OCI-LY1 (cell line): ENCODE data around the gene PADI1.

Source experiments
- H2AFZ ChIP-seq: fragments of 200-600 bp; sonication (generic), shearing (Covaris generic); 2 replicates; pipeline ENCODE4 v1.6.0; 2014; ENCODE audit warnings: antibody characterized with exemption, mild to moderate bottlenecking, low read length
- H3F3A ChIP-seq: fragments of 200-600 bp; sonication (generic), shearing (Covaris generic); 2 replicates; pipeline ENCODE4 v1.6.0; 2014; ENCODE audit warnings: mild to moderate bottlenecking, antibody characterized with exemption, low read length, moderate library complexity; ENCODE audit not compliant: insufficient read depth
- H3K27ac ChIP-seq: fragments of 200-600 bp; sonication (generic); 2 replicates; pipeline ENCODE4 v1.5.1; 2014; ENCODE audit warnings: low read length, mixed run types, mild to moderate bottlenecking, low read depth; ENCODE audit not compliant: poor library complexity, severe bottlenecking
- H3K27me3 ChIP-seq: fragments of 200-600 bp; sonication (generic); 2 replicates; pipeline ENCODE4 v1.6.0; 2014; ENCODE audit warnings: antibody characterized with exemption, mild to moderate bottlenecking, low read length, moderate library complexity; ENCODE audit not compliant: insufficient read depth
- H3K36me3 ChIP-seq: fragments of 200-600 bp; sonication (generic); 2 replicates; pipeline ENCODE4 v1.6.1; 2014; ENCODE audit warnings: mild to moderate bottlenecking, antibody characterized with exemption, low read length, moderate library complexity, mixed read lengths; ENCODE audit not compliant: insufficient read depth
- H3K4me1 ChIP-seq: fragments of 200-600 bp; sonication (generic); 2 replicates; pipeline ENCODE4 v1.5.1; 2014; ENCODE audit warnings: mild to moderate bottlenecking, low read length, moderate library complexity; ENCODE audit not compliant: insufficient read depth, severe bottlenecking
- H3K4me2 ChIP-seq: fragments of 200-600 bp; sonication (generic), shearing (Covaris generic); 2 replicates; pipeline ENCODE4 v1.6.1; 2014; ENCODE audit warnings: low read length
- H3K4me3 ChIP-seq: fragments of 200-600 bp; sonication (generic); 2 replicates; pipeline ENCODE4 v1.5.1; 2014; ENCODE audit warnings: low read length, low read depth, mild to moderate bottlenecking, mixed read lengths; ENCODE audit not compliant: poor library complexity, severe bottlenecking
- H3K79me2 ChIP-seq: fragments of 200-600 bp; shearing (Covaris generic); 2 replicates; pipeline ENCODE4 v1.6.1; 2016; ENCODE audit warnings: mixed run types, low read length, mixed read lengths; ENCODE audit not compliant: insufficient read depth
- H3K9ac ChIP-seq: fragments of 200-600 bp; sonication (generic), shearing (Covaris generic); 2 replicates; pipeline ENCODE4 v1.6.1; 2014; ENCODE audit warnings: mild to moderate bottlenecking, low read length, mixed read lengths
- H3K9me2 ChIP-seq: fragments of 200-600 bp; sonication (generic), shearing (Covaris generic); 2 replicates; pipeline ENCODE4 v1.6.1; 2014; ENCODE audit warnings: low read depth, mild to moderate bottlenecking, low read length, mixed read lengths
- H3K9me3 ChIP-seq: fragments of 200-600 bp; shearing (Covaris generic); 2 replicates; pipeline ENCODE4 v1.6.1; 2014; ENCODE audit warnings: low read length, mixed read lengths
- H4K20me1 ChIP-seq: fragments of 200-600 bp; sonication (generic), shearing (Covaris generic); 2 replicates; pipeline ENCODE4 v1.6.0; 2016; ENCODE audit warnings: mild to moderate bottlenecking, low read length; ENCODE audit not compliant: insufficient read depth
- CTCF ChIP-seq: fragments of 200-600 bp; sonication (generic), shearing (Covaris generic); IDR thresholded peaks from 2 replicates; pipeline ENCODE4 v1.5.1; 2017; ENCODE audit warnings: mild to moderate bottlenecking, antibody characterized with exemption, low read length, moderate library complexity, mixed read lengths
- EZH2 ChIP-seq: fragments of 200-600 bp; sonication (generic), shearing (Covaris generic); IDR thresholded peaks from 2 replicates; pipeline ENCODE4 v1.8.0; 2017; ENCODE audit warnings: borderline replicate concordance, mixed run types, mild to moderate bottlenecking, antibody characterized with exemption, low read length, moderate library complexity, mixed read lengths

PADI1 gene

GRCh38 chr1:17168091-17168876 is 36.6 kb upstream of the PADI1 start:
- H3K4me2 ChIP-seq = no peak overlapping the region
- H3K27ac ChIP-seq = no peak overlapping the region
- H4K20me1 ChIP-seq = no peaks in the 10 kb centered on the region
- TF ChIP-seq EZH2 = no peak
- TF ChIP-seq CTCF = no peak
- no peak overlapping the region for H2AFZ ChIP-seq
- H3K36me3 ChIP-seq = no peaks in the 10 kb centered on the region
- H3K27me3 ChIP-seq = peaks cover 2% of the 10 kb centered on the region; the same call in 1 of the 2 replicates
- H3K9me2 ChIP-seq = no peaks in the 10 kb centered on the region
- no peak overlapping the region for H3K9ac ChIP-seq
- no peaks in the 10 kb centered on the region for H3F3A ChIP-seq
- H3K79me2 ChIP-seq = no peaks in the 10 kb centered on the region
- H3K4me3 ChIP-seq = no peak overlapping the region
- no peaks in the 10 kb centered on the region for H3K9me3 ChIP-seq
- no peaks in the 10 kb centered on the region for H3K4me1 ChIP-seq

- no peaks in the 10 kb centered on the region for H4K20me1 ChIP-seq
- H3K9ac ChIP-seq = no peak overlapping the region
- no peaks in the 10 kb centered on the region for H3K9me2 ChIP-seq
- H3K4me2 ChIP-seq = no peak overlapping the region
- H3K79me2 ChIP-seq = no peaks in the 10 kb centered on the region
- no peaks in the 10 kb centered on the region for H3F3A ChIP-seq
- H2AFZ ChIP-seq = no peak overlapping the region
- H3K27me3 ChIP-seq = peaks cover 6% of the 10 kb centered on the region; the same call in 1 of the 2 replicates
- TF ChIP-seq CTCF (no peak), EZH2 (no peak)
- no peaks in the 10 kb centered on the region for H3K4me1 ChIP-seq
- H3K27ac ChIP-seq = no peak overlapping the region
- no peaks in the 10 kb centered on the region for H3K36me3 ChIP-seq
- H3K9me3 ChIP-seq = no peaks in the 10 kb centered on the region
- no peak overlapping the region for H3K4me3 ChIP-seq
These were observed 34.4 kb upstream of the PADI1 start for GRCh38 chr1:17170571-17170970.

GRCh38 chr1:17173217-17173616 is 31.7 kb upstream of the PADI1 start:
- H3K9me2 ChIP-seq = no peaks in the 10 kb centered on the region
- no peak overlapping the region for H3K4me2 ChIP-seq
- no peak for TF ChIP-seq EZH2
- H3K27me3 ChIP-seq = peaks cover 6% of the 10 kb centered on the region; the same call in 1 of the 2 replicates
- H3K4me3 ChIP-seq = no peak overlapping the region
- no peaks in the 10 kb centered on the region for H3K79me2 ChIP-seq
- H3K4me1 ChIP-seq = no peaks in the 10 kb centered on the region
- H3K9ac ChIP-seq = no peak overlapping the region
- H3K36me3 ChIP-seq = no peaks in the 10 kb centered on the region
- H4K20me1 ChIP-seq = no peaks in the 10 kb centered on the region
- no peak overlapping the region for H2AFZ ChIP-seq
- H3F3A ChIP-seq = no peaks in the 10 kb centered on the region
- H3K27ac ChIP-seq = no peak overlapping the region
- no peaks in the 10 kb centered on the region for H3K9me3 ChIP-seq
